GM18867 (cell line): ENCODE results near the gene SLC2A13.
A peak's percentile ranks its signal among the peaks of the same experiment; 100 is the strongest.
"Not testable (repeated sequence)": the region's sequence is repeated elsewhere in the genome, so short reads cannot be mapped to it uniquely, and the experiment has no call there.

Experiments used
- ATAC-seq: cut with Tn5 transposase; IDR thresholded peaks from one replicate; pipeline ENCODE4 v1.9.1; 2021; ENCODE audit warnings: mild to moderate bottlenecking, moderate library complexity; ENCODE audit not compliant: unreplicated experiment

Gene SLC2A13

DNA sequence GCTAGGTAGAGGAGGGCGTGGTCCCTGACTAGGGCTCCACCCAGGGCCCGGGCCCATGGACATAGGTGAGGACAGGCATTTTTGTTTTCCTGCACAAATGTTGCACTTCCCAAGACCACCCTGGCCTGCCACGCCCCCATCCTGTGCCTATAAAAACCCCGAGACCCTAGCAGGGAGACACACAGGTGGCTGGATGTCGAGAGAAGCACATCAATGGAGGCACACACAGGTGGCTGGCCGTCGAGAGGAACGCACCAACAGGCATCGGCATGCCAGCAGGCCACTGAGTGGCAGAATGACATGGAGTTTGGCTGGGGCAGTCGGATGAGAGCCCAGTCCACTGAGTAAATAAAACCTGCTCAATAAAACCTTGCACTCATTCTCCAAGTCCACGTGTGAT lies 328.4 kb downstream of the SLC2A13 start:
- ATAC-seq, result no peak

DNA sequence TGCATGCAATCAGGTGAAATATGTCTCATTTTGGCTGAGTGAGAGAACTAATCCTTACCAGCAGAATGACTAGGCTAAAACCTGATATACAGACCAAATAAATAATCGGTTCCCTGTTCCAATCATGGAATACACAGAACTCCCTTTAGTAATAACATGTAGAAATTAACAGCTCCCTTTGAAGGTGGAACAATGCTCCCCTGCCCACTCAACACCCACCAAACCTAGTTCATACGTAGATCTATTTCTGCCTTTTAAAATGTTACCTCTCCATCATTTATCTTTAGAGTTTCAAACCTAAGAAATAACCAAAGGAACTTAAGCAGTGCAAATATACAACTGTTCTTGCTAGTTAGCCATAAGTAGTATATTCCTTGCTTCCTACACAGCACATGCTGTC lies 332.6 kb downstream of the SLC2A13 start:
- ATAC-seq, result no peak

DNA sequence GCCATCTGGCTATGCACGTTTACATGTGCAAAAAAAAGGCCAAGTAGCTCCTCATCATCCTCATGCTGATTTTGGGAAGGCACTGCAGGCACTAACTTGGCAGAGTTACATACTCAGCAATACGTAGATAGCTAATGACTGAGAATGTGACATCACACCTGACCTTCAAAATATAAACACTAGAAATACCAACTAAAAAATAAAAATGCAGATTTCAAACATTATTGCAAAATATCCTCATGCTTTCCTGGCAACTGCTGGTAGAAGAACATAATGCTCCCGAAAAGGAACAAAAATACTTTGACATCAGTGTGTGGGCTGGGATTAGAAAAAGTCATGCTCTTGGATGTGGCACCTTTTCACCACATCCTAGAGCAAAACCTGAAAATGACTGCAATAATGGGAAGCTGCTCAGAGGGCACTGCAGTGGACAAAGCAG lies 333.0 kb downstream of the SLC2A13 start:
- ATAC-seq, result no peak

DNA sequence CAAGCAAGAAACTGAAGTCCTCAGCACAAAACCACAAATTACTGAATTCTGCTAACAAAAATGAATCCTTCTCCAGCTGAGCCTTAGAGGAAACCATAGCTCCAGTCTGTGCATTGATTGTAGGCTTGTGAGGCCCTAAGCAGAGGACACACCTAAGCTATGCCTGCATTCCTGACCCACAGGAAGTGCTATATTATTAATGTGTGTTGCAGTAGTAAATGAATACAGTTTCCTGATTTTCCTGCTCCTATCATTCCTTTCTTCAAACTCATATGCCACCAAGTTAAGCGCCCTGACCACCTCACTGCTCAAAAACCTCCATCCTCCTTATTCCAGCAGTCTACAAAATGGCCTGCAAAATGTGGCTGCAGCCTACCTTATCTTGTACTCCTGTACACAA lies 334.4 kb downstream of the SLC2A13 start:
- no peak for ATAC-seq

DNA sequence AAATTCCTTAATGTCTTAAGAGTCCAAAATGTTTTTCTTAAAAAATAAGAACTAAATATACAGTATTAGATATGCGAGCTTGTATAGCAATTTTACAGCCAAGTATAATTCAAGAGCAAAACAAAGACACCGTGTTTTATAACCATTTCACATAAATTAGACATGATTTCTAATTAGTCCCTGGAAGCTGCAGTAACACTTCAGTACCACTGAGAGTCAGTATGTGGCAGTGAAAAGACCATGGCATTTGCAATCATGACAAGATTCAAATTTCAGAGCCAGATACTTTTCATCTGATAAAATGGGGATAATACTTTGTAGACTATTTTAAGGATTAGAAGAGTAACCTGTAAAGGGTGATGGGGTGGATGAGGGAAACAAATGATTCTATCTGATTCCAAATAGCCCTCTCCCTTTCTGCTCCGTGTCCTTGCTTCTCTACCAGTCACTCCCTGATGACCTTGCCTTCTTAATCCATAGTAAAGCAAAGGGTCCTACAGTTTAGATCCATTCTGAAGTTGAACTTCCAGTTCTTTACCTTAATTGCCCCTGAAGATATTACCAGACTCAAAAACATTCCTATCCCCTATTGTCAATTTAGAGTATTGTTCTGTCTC lies 340.8 kb downstream of the SLC2A13 start:
- ATAC-seq, result peak; percentile 91

DNA sequence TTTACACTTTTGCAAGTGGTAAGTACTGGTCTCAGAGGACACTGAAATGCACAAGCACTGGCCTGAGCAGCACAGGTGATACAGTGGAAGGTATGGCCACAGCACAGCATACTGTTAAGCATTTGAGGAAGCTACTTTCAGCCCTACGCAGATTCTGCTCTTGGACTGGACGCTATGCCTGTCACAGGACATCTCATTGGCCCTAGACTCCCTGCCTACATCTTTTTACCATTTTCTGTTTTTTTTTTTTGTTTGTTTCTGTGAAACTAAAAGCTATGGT lies 342.1 kb downstream of the SLC2A13 start:
- no peak for ATAC-seq

DNA sequence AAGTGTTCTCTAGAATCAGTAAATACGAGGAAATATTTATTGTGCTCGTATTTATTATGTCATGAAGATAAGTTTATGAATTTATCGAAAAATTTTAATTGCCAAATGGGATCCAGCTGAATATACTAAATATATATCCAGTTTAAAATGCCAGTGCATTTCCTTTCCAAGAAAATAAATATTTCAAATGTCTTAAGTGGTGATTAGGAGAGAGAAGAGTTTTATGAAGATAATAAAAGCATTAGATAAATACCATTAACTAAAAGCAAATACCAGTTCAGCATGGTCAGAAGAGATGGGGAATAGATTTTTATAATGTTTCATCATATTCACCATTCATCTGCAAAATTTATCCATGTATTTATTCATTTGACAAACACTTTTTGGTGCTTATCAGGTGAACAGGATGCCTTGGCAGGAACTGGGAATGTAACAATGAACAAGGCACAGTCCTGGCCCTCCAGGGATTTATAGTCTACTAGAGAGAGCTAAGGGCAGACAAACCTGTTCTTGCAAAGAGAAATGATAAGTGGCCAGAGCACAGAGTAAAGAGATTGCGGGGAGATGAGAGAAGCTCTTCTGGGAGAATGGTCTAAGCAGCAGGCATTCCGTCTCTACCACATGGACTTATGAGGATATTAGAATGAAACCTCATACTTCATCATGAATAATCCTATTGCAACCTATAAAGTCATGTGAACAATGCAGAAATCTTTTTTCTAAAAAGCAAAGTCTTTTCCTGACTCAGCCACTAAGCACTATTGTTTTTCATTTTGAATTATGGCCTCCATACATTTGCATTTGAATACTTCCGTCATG lies 342.6 kb downstream of the SLC2A13 start:
- ATAC-seq, result no peak

DNA sequence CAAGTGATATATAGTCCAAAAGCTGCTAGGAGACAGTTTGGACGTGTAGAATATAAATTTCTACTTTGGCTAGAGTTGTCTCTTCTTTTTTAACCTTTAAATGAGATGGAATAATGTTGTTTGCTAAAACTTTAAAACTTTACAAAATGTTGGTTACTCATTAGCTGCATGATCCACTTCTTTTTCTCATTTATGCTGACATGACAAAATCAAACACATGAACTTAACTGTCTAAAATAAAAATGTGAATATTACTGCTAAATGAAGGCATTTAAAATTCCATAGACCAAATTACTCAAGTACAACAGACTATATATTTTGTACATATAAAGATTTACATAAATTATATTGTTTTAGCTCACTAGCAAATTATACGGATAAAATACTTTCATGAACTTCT lies 350.4 kb downstream of the SLC2A13 start:
- no peak for ATAC-seq

DNA sequence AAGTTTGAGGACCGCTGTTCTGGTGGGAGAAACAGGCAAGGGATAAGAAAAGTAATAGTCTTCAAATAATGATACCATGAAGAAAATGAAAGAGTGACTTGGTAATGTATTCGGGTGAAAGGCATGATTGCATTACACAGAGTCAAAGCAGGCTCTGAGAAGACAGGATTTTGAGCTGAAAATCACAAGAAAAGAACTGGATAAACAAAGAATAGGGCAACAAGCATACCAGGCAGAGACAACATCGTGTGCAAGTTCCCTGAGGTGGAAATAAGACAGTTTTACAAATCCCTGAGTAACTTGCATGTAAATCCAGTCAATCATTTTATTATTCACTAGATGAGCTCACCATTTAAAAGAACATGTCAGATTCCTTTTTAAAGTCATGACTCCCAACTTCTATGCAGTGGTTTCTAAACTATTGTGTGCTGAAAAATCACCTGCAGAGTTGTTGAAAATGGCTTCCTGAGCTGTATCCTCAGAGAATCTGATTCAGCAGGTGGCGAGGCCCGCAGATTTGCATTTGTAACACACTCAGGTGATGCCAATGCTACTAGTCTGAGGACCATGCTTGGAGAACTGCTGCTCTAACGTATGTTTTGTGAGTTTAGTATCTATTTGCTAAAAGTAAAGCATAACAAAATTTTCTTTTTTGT lies 353.3 kb downstream of the SLC2A13 start:
- no peak for ATAC-seq

DNA sequence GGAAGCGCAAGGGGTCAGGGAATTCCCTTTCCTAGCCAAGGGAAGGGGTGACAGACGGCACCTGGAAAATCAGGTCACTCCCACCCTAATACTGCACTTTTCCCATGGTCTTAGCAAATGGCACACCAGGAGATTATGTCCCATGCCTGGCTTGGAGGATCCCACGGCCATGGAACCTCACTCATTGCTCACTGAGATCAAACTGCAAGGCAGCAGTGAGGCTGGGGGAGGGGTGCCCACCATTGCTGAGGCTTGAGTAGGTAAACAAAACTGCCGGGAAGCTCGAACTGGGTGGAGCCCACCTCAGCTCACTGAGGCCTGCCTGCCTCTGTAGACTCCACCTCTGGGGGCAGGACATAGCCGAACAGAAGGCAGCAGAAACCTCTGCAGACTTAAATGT lies 359.7 kb downstream of the SLC2A13 start:
- not testable (repeated sequence) for ATAC-seq

DNA sequence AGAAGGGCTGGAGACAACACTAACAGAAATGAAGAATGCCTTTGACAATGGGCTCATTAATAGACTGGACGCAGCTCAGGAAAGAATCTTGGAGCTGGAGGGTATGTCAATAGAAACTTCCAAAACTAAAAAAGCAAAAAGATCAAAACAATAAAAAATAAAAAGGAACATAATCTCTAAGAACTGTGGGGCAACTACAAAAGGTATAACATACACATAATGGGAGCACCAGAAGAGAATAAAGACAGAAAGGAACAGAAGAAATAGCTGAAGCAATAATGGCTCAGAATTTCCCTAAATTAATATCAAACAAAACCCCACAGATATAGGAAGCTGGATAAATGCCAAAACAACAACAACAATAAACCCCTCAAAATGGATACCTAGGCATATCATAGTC lies 362.2 kb downstream of the SLC2A13 start:
- ATAC-seq, result no peak

DNA sequence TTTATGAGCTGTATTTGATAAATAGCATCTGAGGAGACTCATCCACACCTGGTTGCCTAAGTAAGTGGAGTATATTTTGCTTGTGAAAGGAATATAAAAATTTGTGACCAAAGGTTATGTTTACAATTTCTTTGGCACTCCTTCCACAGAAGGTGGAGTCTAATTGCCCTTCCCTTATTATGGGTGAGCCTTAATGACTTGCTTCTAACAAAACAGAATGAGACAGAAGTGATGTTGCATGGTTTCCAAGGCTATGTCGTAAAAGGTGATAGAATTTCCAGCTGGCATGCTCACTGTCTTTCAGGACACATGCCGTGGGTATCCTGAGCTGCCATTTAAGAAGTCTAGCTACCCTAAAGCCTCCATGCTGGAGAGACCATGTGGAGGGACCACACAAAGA lies 369.5 kb downstream of the SLC2A13 start:
- ATAC-seq, result no peak

DNA sequence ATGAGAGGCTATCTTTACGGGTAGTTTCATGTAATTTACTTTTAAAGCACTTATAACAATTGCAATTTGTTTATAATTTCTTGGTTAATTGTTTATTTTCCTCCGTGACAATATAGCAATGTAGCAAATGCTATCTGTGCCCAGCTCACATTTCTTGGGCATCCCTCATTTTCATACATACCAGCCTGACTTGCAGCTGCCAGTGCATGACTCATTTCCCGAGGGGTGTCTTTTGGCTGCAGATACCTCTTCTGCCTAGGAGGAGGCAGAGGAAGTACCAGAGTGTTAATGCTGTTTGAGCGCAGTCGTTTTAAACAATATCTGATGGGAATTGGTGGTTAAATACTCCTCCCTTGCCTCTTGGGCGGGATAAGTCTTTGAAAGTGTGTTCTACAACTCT lies 382.1 kb downstream of the SLC2A13 start:
- ATAC-seq, result peak; percentile 55

DNA sequence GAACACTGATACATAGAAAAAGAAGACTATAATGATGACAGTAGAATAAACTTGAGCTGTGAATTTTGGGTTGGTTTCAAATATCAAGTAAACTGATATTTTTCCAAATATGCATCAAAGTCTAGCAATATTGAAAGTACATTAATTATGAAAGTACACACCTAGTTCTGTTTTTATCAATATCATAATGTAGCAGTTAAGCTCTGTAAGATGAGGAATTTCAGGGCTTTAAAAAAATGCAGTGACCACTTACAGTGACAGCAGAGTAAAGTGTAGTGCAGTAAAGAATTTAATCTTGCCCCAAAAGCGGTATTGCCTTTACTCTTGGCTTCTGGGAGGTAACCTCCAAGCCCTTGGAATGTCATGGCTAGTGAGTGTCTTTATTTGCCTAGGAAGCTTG lies 383.4 kb downstream of the SLC2A13 start:
- peak; percentile 39 for ATAC-seq

DNA sequence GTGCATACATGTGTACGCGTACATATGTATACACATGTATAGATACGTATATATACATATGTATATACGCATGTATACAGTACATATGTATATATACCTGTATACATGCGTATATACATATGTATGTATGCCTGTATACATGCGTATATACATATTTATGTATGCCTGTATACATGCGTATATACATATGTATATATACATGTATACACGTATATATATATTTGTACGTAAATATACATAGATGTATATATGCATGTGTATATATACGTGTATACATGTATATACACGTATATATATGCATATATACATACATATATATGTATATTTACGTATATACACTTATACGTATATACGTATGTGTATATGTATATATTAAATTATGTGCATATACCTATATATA lies 392.3 kb downstream of the SLC2A13 start:
- ATAC-seq, result no peak

DNA sequence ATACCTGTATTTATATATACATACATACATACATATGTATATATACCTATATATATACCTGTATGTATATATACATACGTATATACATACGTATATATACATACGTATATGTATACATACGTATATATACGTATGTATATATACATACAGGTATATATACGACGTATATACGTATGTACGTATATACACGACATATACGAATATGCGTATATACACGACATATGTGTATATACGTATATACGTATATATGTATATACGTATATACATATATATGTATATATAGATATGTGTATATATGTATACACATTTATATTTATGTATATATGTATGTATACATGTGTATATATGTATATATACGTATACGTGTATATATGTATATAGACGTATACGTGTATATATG lies 393.5 kb downstream of the SLC2A13 start:
- ATAC-seq, result no peak
